ENCODE data around the gene ILDR2. TPM values are rescaled to one million over a fixed set of nuclear protein-coding genes. Genes with fewer than 3 reads are reported as not detected.

ILDR2 gene
- total RNA-seq, 4 donors from 2014 or later: 5.3 to 13.7 (median 9.4) TPM

DNA sequence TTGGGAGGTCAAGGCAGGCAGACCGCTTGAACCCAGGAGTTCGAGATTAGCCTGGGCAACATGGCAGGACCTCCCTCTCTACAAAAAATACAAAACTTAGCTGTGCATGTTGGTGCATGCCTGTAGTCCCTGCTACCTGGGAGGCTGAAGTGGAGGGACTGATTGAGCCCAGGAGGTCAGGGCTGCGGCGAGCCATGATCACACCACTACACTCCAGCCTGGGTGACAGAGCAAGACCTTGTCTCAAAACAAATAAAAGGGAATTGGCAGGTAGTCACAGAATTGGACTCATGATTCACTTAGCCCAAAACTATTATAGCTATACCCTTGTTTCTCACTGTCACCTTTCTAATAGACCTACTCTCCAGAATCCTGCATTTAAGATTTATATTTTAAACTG, 104.8 kb downstream of the ILDR2 start:
- H3K4me3 ChIP-seq: no peak overlapping the region
- H3K36me3 ChIP-seq: peaks cover 0 to 27% (median 13%) of the 10 kb centered on the region in 4 donors
- TF ChIP-seq, protein P1, sequence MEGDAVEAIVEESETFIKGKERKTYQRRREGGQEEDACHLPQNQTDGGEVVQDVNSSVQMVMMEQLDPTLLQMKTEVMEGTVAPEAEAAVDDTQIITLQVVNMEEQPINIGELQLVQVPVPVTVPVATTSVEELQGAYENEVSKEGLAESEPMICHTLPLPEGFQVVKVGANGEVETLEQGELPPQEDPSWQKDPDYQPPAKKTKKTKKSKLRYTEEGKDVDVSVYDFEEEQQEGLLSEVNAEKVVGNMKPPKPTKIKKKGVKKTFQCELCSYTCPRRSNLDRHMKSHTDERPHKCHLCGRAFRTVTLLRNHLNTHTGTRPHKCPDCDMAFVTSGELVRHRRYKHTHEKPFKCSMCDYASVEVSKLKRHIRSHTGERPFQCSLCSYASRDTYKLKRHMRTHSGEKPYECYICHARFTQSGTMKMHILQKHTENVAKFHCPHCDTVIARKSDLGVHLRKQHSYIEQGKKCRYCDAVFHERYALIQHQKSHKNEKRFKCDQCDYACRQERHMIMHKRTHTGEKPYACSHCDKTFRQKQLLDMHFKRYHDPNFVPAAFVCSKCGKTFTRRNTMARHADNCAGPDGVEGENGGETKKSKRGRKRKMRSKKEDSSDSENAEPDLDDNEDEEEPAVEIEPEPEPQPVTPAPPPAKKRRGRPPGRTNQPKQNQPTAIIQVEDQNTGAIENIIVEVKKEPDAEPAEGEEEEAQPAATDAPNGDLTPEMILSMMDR (IDR thresholded peaks at IDR 0.05): no peak
- TF ChIP-seq POLR2AphosphoS5 (IDR thresholded peaks at IDR 0.05) (no peak), EP300 (IDR thresholded peaks at IDR 0.05) (no peak), POLR2A (IDR thresholded peaks at IDR 0.05; ENCODE audit: low read depth) (no peak)
- H3K4me1 ChIP-seq: peaks cover 24 to 57% (median 47%) of the 10 kb centered on the region in 4 donors
- H3K9me3 ChIP-seq: no peaks in the 10 kb centered on the region
- peak; percentile 8 for DNase-seq (ENCODE audit: extremely low spot score)
- no peak overlapping the region for H3K27ac ChIP-seq (replicated peaks in 1 of 4)
- no peaks in the 10 kb centered on the region for H3K27me3 ChIP-seq
- intact Hi-C loops (cut with DNase I): no loop called here
- 84% methylated on average over 4 of the region's 4 CpGs for WGBS

DNA sequence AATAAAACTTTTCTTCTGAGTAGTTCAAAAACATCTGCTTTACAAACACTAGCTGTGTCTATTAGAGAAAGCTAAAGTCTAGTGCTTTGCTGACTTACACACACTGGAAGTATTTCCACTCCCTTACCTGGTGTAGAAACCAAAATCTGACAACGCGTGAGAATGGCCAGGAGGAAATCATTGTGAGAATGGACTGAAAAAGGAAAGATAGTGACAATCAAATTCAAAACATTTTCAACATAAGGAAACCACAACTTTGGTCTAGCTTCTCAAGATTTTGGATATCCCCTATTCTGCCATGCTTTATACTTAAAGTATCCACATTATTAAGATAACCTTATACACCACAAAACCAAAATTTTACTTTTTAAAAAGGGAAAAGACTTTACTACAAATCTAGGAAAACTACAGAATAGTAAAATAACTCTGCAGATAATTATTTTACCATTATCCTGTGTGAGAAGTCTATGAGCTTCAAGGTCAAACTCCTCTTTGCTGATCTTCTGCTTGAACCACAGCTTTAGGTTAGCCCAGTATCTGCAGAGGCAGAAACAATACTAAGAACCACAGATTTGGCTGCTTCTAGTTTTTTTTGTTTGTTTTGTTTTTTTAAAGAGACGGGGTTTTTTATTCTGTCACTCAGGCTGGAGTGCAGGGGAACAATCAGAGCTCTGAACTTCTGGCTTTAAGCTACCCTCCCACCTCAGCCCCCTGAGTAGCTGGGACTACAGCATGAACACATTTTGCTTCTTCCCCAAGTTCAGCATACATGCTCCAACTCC, 105.8 kb downstream of the ILDR2 start:
- intact Hi-C loops (cut with DNase I): no loop called here
- Histone ChIP-seq H3K27me3 (no peaks in the 10 kb centered on the region), H3K9me3 (no peaks in the 10 kb centered on the region), H3K27ac (replicated peaks in 1 of 4) (no peak overlapping the region), H3K4me1 (peaks cover 16 to 47% (median 36%) of the 10 kb centered on the region in 4 donors), H3K36me3 (peaks cover 0 to 31% (median 15%) of the 10 kb centered on the region in 4 donors), H3K4me3 (no peak overlapping the region)
- TF ChIP-seq POLR2AphosphoS5 (IDR thresholded peaks at IDR 0.05) (no peak), POLR2A (IDR thresholded peaks at IDR 0.05; ENCODE audit: low read depth) (no peak), EP300 (IDR thresholded peaks at IDR 0.05) (no peak)
- TF ChIP-seq, protein P1 (IDR thresholded peaks at IDR 0.05): no peak
- peak; percentile 2 for DNase-seq (ENCODE audit: extremely low spot score)
- 85% methylated on average over 3 of the region's 3 CpGs for WGBS

DNA sequence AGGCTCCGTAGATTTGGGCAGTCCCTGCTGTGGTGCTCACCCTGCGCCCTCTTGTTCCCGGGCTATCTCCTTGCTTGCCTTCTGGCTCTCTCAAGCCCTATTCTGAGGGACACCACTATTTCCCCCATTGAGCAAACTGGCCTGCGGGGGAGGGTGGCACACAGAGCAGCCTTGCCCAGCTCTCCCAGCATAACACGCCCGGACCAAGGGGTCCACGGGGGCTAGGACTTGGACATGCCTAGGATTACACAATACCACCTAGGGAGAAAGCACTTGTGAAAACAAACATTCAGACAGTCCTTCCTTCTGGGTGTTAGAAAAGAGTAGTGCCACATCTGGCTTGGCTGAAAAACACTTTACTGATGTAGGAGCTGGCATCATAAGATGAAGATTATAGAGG, 106.7 kb downstream of the ILDR2 start:
- H3K36me3 ChIP-seq: peaks cover 0 to 40% (median 24%) of the 10 kb centered on the region in 4 donors
- TF ChIP-seq POLR2A (IDR thresholded peaks at IDR 0.05; ENCODE audit: low read depth) (no peak), POLR2AphosphoS5 (IDR thresholded peaks at IDR 0.05) (no peak), EP300 (IDR thresholded peaks at IDR 0.05) (no peak)
- TF ChIP-seq, protein P1 (IDR thresholded peaks at IDR 0.05): no peak
- no peaks in the 10 kb centered on the region for H3K27me3 ChIP-seq
- H3K27ac ChIP-seq (replicated peaks in 1 of 4): no peak overlapping the region
- no peaks in the 10 kb centered on the region for H3K9me3 ChIP-seq
- H3K4me1 ChIP-seq: peaks cover 8 to 38% (median 27%) of the 10 kb centered on the region in 4 donors
- 77% methylated on average over 7 of the region's 7 CpGs for WGBS
- peak; percentile 72 for DNase-seq (ENCODE audit: extremely low spot score)
- no peak overlapping the region for H3K4me3 ChIP-seq
- intact Hi-C loops (cut with DNase I): no loop called here

DNA sequence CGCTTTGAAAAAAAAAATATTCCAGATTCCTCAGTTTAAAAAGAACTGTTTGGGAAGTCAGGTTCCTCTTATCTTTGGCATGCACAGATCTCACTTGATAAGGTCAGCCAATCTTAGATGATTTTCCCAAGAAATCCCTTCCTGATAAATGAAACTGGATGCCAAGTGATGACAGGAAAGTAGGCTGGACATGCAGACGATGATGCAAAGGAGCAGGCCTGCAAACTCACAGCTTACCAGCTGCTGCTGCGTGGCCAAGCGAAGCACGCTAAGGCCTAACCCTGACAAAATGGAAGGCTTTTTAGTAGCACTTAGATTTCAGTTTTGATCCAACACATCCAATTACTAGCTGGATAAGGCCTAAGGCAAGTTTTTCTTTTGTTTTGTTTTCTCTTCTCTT, 109.4 kb downstream of the ILDR2 start:
- intact Hi-C loops (cut with DNase I): no loop called here
- peak; percentile 55 for DNase-seq (ENCODE audit: extremely low spot score)
- Histone ChIP-seq H3K27ac (replicated peaks in 1 of 4) (no peak overlapping the region), H3K36me3 (peaks cover 8 to 65% (median 45%) of the 10 kb centered on the region in 4 donors), H3K9me3 (no peaks in the 10 kb centered on the region), H3K27me3 (no peaks in the 10 kb centered on the region), H3K4me3 (no peak overlapping the region), H3K4me1 (peaks cover 0 to 13% (median 10%) of the 10 kb centered on the region in 4 donors)
- 72% methylated on average over 5 of the region's 5 CpGs for WGBS
- TF ChIP-seq POLR2A (IDR thresholded peaks at IDR 0.05; ENCODE audit: low read depth) (no peak), EP300 (IDR thresholded peaks at IDR 0.05) (no peak), POLR2AphosphoS5 (IDR thresholded peaks at IDR 0.05) (no peak)
- TF ChIP-seq, protein P1 (IDR thresholded peaks at IDR 0.05): no peak

Measured in esophagus muscularis mucosa (tissue), 4 donors.